DOHH2 (cell line): ENCODE data around the gene CFAP46.
"Not testable (repeated sequence)": the region's sequence is repeated elsewhere in the genome, so short reads cannot be mapped to it uniquely, and the experiment has no call there.

Experiments used
- H3F3A ChIP-seq: fragments of 200-600 bp; sonication (generic), shearing (Covaris generic); 2 replicates; pipeline ENCODE4 v1.6.0; 2016; ENCODE audit warnings: antibody characterized with exemption, mild to moderate bottlenecking; ENCODE audit not compliant: control insufficient read depth, insufficient read depth
- H3K27ac ChIP-seq: fragments of 200-600 bp; sonication (generic); 2 replicates; pipeline ENCODE4 v1.5.1; 2014; ENCODE audit warnings: low read depth, mild to moderate bottlenecking, low read length, moderate library complexity
- H3K27me3 ChIP-seq: fragments of 200-600 bp; sonication (generic); 2 replicates; pipeline ENCODE4 v1.6.1; 2014; ENCODE audit warnings: mild to moderate bottlenecking, low read length, mixed read lengths; ENCODE audit not compliant: control insufficient read depth
- H3K36me3 ChIP-seq: fragments of 200-600 bp; sonication (generic); 2 replicates; pipeline ENCODE4 v1.6.1; 2014; ENCODE audit warnings: mild to moderate bottlenecking, low read length, moderate library complexity, mixed read lengths; ENCODE audit not compliant: control insufficient read depth
- H3K4me1 ChIP-seq: fragments of 200-600 bp; sonication (generic); 2 replicates; pipeline ENCODE4 v1.6.1; 2014; ENCODE audit warnings: mild to moderate bottlenecking, low read length, mixed read lengths; ENCODE audit not compliant: control insufficient read depth
- H3K4me2 ChIP-seq: fragments of 200-600 bp; sonication (generic); 2 replicates; pipeline ENCODE4 v1.6.0; 2014; ENCODE audit warnings: mild to moderate bottlenecking, low read length, moderate library complexity
- H3K4me3 ChIP-seq: fragments of 200-600 bp; sonication (generic); 2 replicates; pipeline ENCODE4 v1.5.1; 2014; ENCODE audit warnings: mild to moderate bottlenecking, low read length, mixed read lengths
- H3K79me2 ChIP-seq: fragments of 200-600 bp; sonication (generic); 2 replicates; pipeline ENCODE4 v1.6.1; 2014; ENCODE audit warnings: mild to moderate bottlenecking, low read length, mixed read lengths; ENCODE audit not compliant: control insufficient read depth
- H3K9me2 ChIP-seq: fragments of 200-600 bp; sonication (generic); replicated peaks from 2 replicates; pipeline ENCODE4 v1.6.1; 2014; ENCODE audit warnings: mild to moderate bottlenecking, low read length, mixed read lengths; ENCODE audit not compliant: control insufficient read depth
- H3K9me3 ChIP-seq: fragments of 200-600 bp; sonication (generic); 2 replicates; pipeline ENCODE4 v1.6.1; 2014; ENCODE audit warnings: antibody characterized with exemption, low read length, mixed read lengths; ENCODE audit not compliant: control insufficient read depth, insufficient read depth
- H4K20me1 ChIP-seq: fragments of 200-600 bp; sonication (generic); 2 replicates; pipeline ENCODE4 v1.6.0; 2014; ENCODE audit warnings: low read depth, mild to moderate bottlenecking, antibody characterized with exemption, low read length, moderate library complexity; ENCODE audit not compliant: control insufficient read depth, insufficient read depth
- EZH2phosphoT487 ChIP-seq: fragments of 200-600 bp; sonication (generic); IDR thresholded peaks from 2 replicates; pipeline ENCODE4 v1.6.1; 2017; ENCODE audit warnings: borderline replicate concordance, mild to moderate bottlenecking, antibody characterized with exemption, low read length, moderate library complexity, mixed read lengths
- TF ChIP-seq, protein P1 (sequence below): fragments of 200-600 bp; sonication (generic); IDR thresholded peaks from one replicate; pipeline ENCODE4 v1.5.1; 2014; ENCODE audit warnings: antibody characterized with exemption, mild to moderate bottlenecking, low read depth, low read length; ENCODE audit not compliant: poor library complexity, severe bottlenecking

CFAP46 gene

GRCh38 chr10:132970641-132971438 is 28.5 kb upstream of the CFAP46 start:
- Histone ChIP-seq H4K20me1 (no peaks in the 10 kb centered on the region), H3K36me3 (no peaks in the 10 kb centered on the region), H3K9me3 (peaks cover 3% of the 10 kb centered on the region; the same call in 1 of the 2 replicates), H3K27me3 (no peaks in the 10 kb centered on the region), H3K4me3 (no peak overlapping the region), H3K79me2 (no peaks in the 10 kb centered on the region), H3K4me2 (no peak overlapping the region), H3K27ac (no peak overlapping the region), H3K4me1 (no peaks in the 10 kb centered on the region), H3K9me2 (no peaks in the 10 kb centered on the region), H3F3A (no peaks in the 10 kb centered on the region)
- TF ChIP-seq EZH2phosphoT487: no peak
- TF ChIP-seq, protein P1, sequence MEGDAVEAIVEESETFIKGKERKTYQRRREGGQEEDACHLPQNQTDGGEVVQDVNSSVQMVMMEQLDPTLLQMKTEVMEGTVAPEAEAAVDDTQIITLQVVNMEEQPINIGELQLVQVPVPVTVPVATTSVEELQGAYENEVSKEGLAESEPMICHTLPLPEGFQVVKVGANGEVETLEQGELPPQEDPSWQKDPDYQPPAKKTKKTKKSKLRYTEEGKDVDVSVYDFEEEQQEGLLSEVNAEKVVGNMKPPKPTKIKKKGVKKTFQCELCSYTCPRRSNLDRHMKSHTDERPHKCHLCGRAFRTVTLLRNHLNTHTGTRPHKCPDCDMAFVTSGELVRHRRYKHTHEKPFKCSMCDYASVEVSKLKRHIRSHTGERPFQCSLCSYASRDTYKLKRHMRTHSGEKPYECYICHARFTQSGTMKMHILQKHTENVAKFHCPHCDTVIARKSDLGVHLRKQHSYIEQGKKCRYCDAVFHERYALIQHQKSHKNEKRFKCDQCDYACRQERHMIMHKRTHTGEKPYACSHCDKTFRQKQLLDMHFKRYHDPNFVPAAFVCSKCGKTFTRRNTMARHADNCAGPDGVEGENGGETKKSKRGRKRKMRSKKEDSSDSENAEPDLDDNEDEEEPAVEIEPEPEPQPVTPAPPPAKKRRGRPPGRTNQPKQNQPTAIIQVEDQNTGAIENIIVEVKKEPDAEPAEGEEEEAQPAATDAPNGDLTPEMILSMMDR: no peak

GRCh38 chr10:132967540-132967939 is 25.2 kb upstream of the CFAP46 start:
- H3K4me3 ChIP-seq: no peak overlapping the region
- H3K27ac ChIP-seq: no peak overlapping the region
- TF ChIP-seq EZH2phosphoT487: no peak
- TF ChIP-seq, protein P1: no peak
- no peaks in the 10 kb centered on the region for H3K27me3 ChIP-seq
- H3K4me2 ChIP-seq: no peak overlapping the region
- no peaks in the 10 kb centered on the region for H3K4me1 ChIP-seq
- H3K36me3 ChIP-seq: no peaks in the 10 kb centered on the region
- no peaks in the 10 kb centered on the region for H3F3A ChIP-seq
- H3K9me2 ChIP-seq: no peaks in the 10 kb centered on the region
- no peaks in the 10 kb centered on the region for H3K79me2 ChIP-seq
- H3K9me3 ChIP-seq: no peaks in the 10 kb centered on the region; the same call in 1 of the 2 replicates
- H4K20me1 ChIP-seq: no peaks in the 10 kb centered on the region

DNA sequence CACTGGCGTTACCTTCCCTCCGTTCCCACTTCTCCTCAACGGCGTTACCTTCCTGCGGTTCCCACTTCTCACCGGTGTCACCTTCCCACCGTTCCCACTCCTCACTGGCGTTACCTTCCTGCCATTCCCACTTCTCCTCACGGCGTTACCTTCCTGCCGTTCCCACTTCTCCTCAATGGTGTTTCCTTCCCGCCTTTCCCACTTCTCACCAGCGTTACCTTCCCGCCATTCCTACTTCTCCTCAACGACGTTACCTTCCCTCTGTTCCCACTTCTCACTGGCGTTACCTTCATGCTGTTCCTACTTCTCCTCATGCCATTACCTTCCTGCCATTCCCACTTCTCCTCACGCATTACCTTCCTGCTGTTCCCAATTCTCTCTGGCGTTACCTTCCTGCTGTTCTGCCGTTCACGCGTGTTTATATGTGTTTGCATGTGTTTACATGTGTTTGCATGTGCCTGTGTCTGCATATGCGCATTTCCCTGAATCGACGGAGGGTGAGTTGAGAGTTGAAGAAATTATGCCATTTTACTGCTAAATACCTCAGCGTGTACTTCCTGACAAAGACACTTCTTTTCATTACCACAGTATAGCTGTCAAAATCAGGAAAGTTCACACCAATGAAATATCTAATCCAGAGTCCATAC is 23.2 kb upstream of the CFAP46 start:
- H3K27me3 ChIP-seq: no peaks in the 10 kb centered on the region
- H3F3A ChIP-seq: no peaks in the 10 kb centered on the region
- H4K20me1 ChIP-seq: no peaks in the 10 kb centered on the region
- no peak overlapping the region for H3K27ac ChIP-seq
- no peak for TF ChIP-seq EZH2phosphoT487
- TF ChIP-seq, protein P1: no peak
- H3K79me2 ChIP-seq: no peaks in the 10 kb centered on the region
- H3K4me2 ChIP-seq: no peak overlapping the region
- H3K9me2 ChIP-seq: no peaks in the 10 kb centered on the region
- H3K4me1 ChIP-seq: no peaks in the 10 kb centered on the region
- H3K9me3 ChIP-seq: no peaks in the 10 kb centered on the region
- H3K4me3 ChIP-seq: no peak overlapping the region
- no peaks in the 10 kb centered on the region for H3K36me3 ChIP-seq

GRCh38 chr10:132964707-132965410 is 22.5 kb upstream of the CFAP46 start:
- not testable (repeated sequence) for H3K79me2 ChIP-seq, H3K4me3 ChIP-seq, H3K27ac ChIP-seq, H3K36me3 ChIP-seq, H3K4me1 ChIP-seq, H3K9me3 ChIP-seq, H3F3A ChIP-seq, H3K4me2 ChIP-seq, H3K9me2 ChIP-seq, H3K27me3 ChIP-seq, H4K20me1 ChIP-seq
